B cell (primary cell): Measurements from ENCODE around the gene ZNF354C.

Experiments
- CTCF ChIP-seq: fragments of 200-600 bp; IDR thresholded peaks from one replicate; pipeline ENCODE4 v1.8.0; 2022; ENCODE audit warnings: antibody characterized with exemption, mild to moderate bottlenecking
- EZH2 ChIP-seq: IDR thresholded peaks from 2 replicates; pipeline ENCODE4 v1.6.1; 2012; ENCODE audit warnings: borderline replicate concordance, low read depth, mild to moderate bottlenecking, moderate library complexity, low read length; ENCODE audit not compliant: insufficient read depth, poor library complexity, severe bottlenecking

GRCh38 chr5:179061025-179061424 lies 852 bp downstream of the ZNF354C start:
- no peak for TF ChIP-seq CTCF
- no peak for TF ChIP-seq EZH2
